K562 (cell line): ENCODE data around the gene GRIA4. TPM values are rescaled to one million over a fixed set of nuclear protein-coding genes. Genes with fewer than 3 reads are reported as not detected.

Experiments used
- ADNP ChIP-seq: fragments of 200-800 bp; sonication (Bioruptor generic); IDR thresholded peaks from 2 replicates; pipeline ENCODE4 v1.6.1; 2016; ENCODE audit warnings: missing genetic modification characterization, missing compliant biosample characterization
- E2F1 ChIP-seq: sonication (generic); formaldehyde crosslinking; IDR thresholded peaks from 2 replicates; pipeline ENCODE4 v1.8.1; 2023; ENCODE audit warnings: mild to moderate bottlenecking, missing genetic modification reagents, moderate library complexity
- FIP1L1 ChIP-seq: fragments of 200-400 bp; formaldehyde crosslinking; IDR thresholded peaks from 2 replicates; pipeline ENCODE4 v1.6.1; 2018; ENCODE audit warnings: mild to moderate bottlenecking, low read depth, low read length; ENCODE audit not compliant: poor library complexity, severe bottlenecking
- KLF10 ChIP-seq: fragments of 250-450 bp; sonication (Bioruptor Pico); IDR thresholded peaks from 2 replicates; pipeline ENCODE4 v1.6.1; 2021; ENCODE audit warnings: matching md5 sums
- NCOA6 ChIP-seq: fragments of 450-650 bp; IDR thresholded peaks from 2 replicates; pipeline ENCODE4 v1.6.1; 2017; ENCODE audit warnings: mild to moderate bottlenecking
- NCOR1 ChIP-seq: fragments of 450-650 bp; IDR thresholded peaks from 2 replicates; pipeline ENCODE4 v1.6.1; 2016; ENCODE audit warnings: mild to moderate bottlenecking, moderate library complexity
- REST ChIP-seq, 2 experiments: fragments of 450-650 bp; formaldehyde crosslinking in 1 of 2; IDR thresholded peaks; 2 replicates each; pipeline versions ENCODE4 v1.4.0 to v1.6.1; 2014 to 2020; ENCODE audit warnings: mild to moderate bottlenecking in 2 of 2, borderline replicate concordance in 1 of 2, low read depth in 1 of 2
- STAT5A ChIP-seq: IDR thresholded peaks from 2 replicates; pipeline ENCODE4 v1.6.1; 2012; ENCODE audit warnings: low read length, inconsistent platforms, borderline replicate concordance
- TCF7 ChIP-seq: sonication (generic); IDR thresholded peaks from 2 replicates; pipeline ENCODE4 v1.6.1; 2016; ENCODE audit warnings: antibody characterized with exemption, borderline replicate concordance
- THAP7 ChIP-seq: fragments of 250-450 bp; sonication (Bioruptor Pico); IDR thresholded peaks from 2 replicates; pipeline ENCODE4 v1.5.0; 2021
- ZFP1 ChIP-seq: fragments of 450-650 bp; formaldehyde crosslinking; IDR thresholded peaks from 2 replicates; pipeline ENCODE4 v1.4.0; 2020; ENCODE audit warnings: mild to moderate bottlenecking, mixed read lengths
- polyA plus RNA-seq, 8 experiments: library from polyadenylated mRNA; depleted of rRNA in 4 of 8; stranded (reverse) in 5 of 8; unstranded in 3 of 8; fragments of >200 nt; fragmentation: Nextera tagmentation in 2 of 8; fragmentation: Illumina TruSeq in 1 of 8; extraction: Ambion mirVana in 2 of 8; extraction: Trizol in 1 of 8; gene quantifications; 2 replicates each; pipeline versions ENCODE4 v1.2.1 to v1.2.3, GENCODE V29; 2011 to 2014; ENCODE audit warnings: inconsistent platforms in 1 of 8, missing spikeins in 1 of 8
- total RNA-seq, 7 experiments: library from RNA; depleted of rRNA in 6 of 7; stranded (reverse); fragments of >200 nt in 6 of 7; fragmentation: Illumina TruSeq in 2 of 7; extraction: Trizol in 2 of 7; gene quantifications; 2 replicates each; pipeline versions ENCODE4 v1.2.1 to v1.2.3, GENCODE V29; 2011 to 2021; ENCODE audit warnings: low replicate concordance in 1 of 7

GRIA4 gene
- total and polyA plus RNA-seq, 9 of the 15 experiments (the other 6 are each of a cell fraction or from before 2014, with no cell fraction given): not detected

GRCh38 chr11:105834461-105834860 lies 224.6 kb downstream of the GRIA4 start (continued):
- TF ChIP-seq REST (IDR thresholded peaks at IDR 0.05; ENCODE audit: borderline replicate concordance) (no peak), REST (CRISPR knock-in tag; IDR thresholded peaks at IDR 0.05; ENCODE audit: low read depth) (no peak), ADNP (tag) (no peak), KLF10 (CRISPR knock-in tag) (no peak), E2F1 (CRISPR knock-in tag) (no peak), ZFP1 (CRISPR knock-in tag) (no peak), FIP1L1 (no peak), TCF7 (no peak), NCOA6 (no peak), THAP7 (CRISPR knock-in tag) (no peak), NCOR1 (no peak), STAT5A (no peak)
